Calu3 (cell line): ENCODE data around the gene MIER1. TPM values are rescaled to one million over a fixed set of nuclear protein-coding genes. Genes with fewer than 3 reads are reported as not detected.
A peak's percentile ranks its signal among the peaks of the same experiment; 100 is the strongest.

Experiments used
- BruUV-seq: library from RNA; stranded (reverse); fragments of 400-500 nt; replicated peaks from 2 replicates; lab custom pipeline; 2021; lab: Mats Ljungman, UMichigan
- CTCF ChIA-PET: fragments of 300-600 bp; sonication (Branson Sonifier 250); formaldehyde crosslinking; loops from one replicate; lab custom pipeline; 2022; ENCODE audit warnings: antibody characterized with exemption; lab: Charles Lee
- DNase-seq: peaks from one replicate; pipeline ENCODE4 v3.0.0; 2022
- H3K27ac Mint-ChIP-seq: one replicate; pipeline ENCODE4 v1.8.0; 2022; ENCODE audit warnings: mixed read lengths; ENCODE audit not compliant: unreplicated experiment
- H3K27me3 Mint-ChIP-seq: one replicate; pipeline ENCODE4 v1.8.0; 2022; ENCODE audit warnings: mixed read lengths; ENCODE audit not compliant: unreplicated experiment
- H3K36me3 Mint-ChIP-seq: one replicate; pipeline ENCODE4 v1.8.0; 2022; ENCODE audit warnings: mild to moderate bottlenecking, moderate library complexity, mixed read lengths; ENCODE audit not compliant: insufficient read depth, unreplicated experiment
- H3K4me1 Mint-ChIP-seq: one replicate; pipeline ENCODE4 v1.8.0; 2022; ENCODE audit warnings: mild to moderate bottlenecking, low read depth, mixed read lengths; ENCODE audit not compliant: unreplicated experiment
- H3K4me3 Mint-ChIP-seq: one replicate; pipeline ENCODE4 v1.8.0; 2022; ENCODE audit warnings: mild to moderate bottlenecking, low read depth, moderate library complexity, mixed read lengths; ENCODE audit not compliant: unreplicated experiment
- H3K9me3 Mint-ChIP-seq: one replicate; pipeline ENCODE4 v1.8.0; 2022; ENCODE audit warnings: low read depth, mixed read lengths; ENCODE audit not compliant: unreplicated experiment
- CTCF ChIP-seq: fragments of 200-600 bp; IDR thresholded peaks from one replicate; pipeline ENCODE4 v1.8.0; 2022; ENCODE audit warnings: antibody characterized with exemption; ENCODE audit not compliant: unreplicated experiment
- intact Hi-C: fragments of 100-400 bp; cut with micrococcal nuclease; formaldehyde crosslinking; loops from one replicate; pipeline ENCODE4 v1.10.0; 2022; ENCODE audit not compliant: unreplicated experiment
- total RNA-seq: library from RNA; stranded (reverse); gene quantifications from 2 replicates; pipeline ENCODE4 v1.2.3, GENCODE V29; 2022

MIER1 gene
- total RNA-seq, 1 experiment from 2014 or later, result 27.4 TPM

GRCh38 chr1:66927528-66927927, 2.7 kb downstream of the MIER1 start:
- H3K4me1 Mint-ChIP-seq, result peaks cover 10% of the 10 kb centered on the region
- no peak overlapping the region for H3K27ac Mint-ChIP-seq
- no TSS peak for BruUV-seq
- CTCF ChIA-PET, result interaction anchor here (1.1 kb wide), 1 partner anchor 10 kb away, joined by 3 read pairs; no protein-coding TSS in a partner anchor
- H3K9me3 Mint-ChIP-seq, result no peaks in the 10 kb centered on the region
- H3K27me3 Mint-ChIP-seq, result no peaks in the 10 kb centered on the region
- DNase-seq, result no peak
- no peak overlapping the region for H3K4me3 Mint-ChIP-seq
- no peak for TF ChIP-seq CTCF
- peaks cover 60% of the 10 kb centered on the region for H3K36me3 Mint-ChIP-seq
- intact Hi-C loops, result no loop called here

GRCh38 chr1:66929146-66929688, 4.4 kb downstream of the MIER1 start:
- TF ChIP-seq CTCF, result no peak
- DNase-seq, result no peak
- Mint-ChIP-seq H3K4me1 (no peaks in the 10 kb centered on the region), H3K27ac (no peak overlapping the region), H3K27me3 (no peaks in the 10 kb centered on the region), H3K4me3 (peak overlapping the region; percentile 77), H3K9me3 (no peaks in the 10 kb centered on the region), H3K36me3 (peaks cover 62% of the 10 kb centered on the region)
- intact Hi-C loops, result no loop called here
- no TSS peak for BruUV-seq
- CTCF ChIA-PET, result interaction anchor here (1.3 kb wide), 1 partner anchor 26 kb away, joined by 3 read pairs; no protein-coding TSS in a partner anchor

GRCh38 chr1:66929691-66929998, 4.9 kb downstream of the MIER1 start:
- H3K27ac Mint-ChIP-seq, result peak overlapping the region; percentile 85

GRCh38 chr1:66929999-66930822, 5.4 kb downstream of the MIER1 start:
- H3K27ac Mint-ChIP-seq, result peak overlapping the region; percentile 85
- H3K4me3 Mint-ChIP-seq, result peak overlapping the region; percentile 77
- intact Hi-C loops, result loop anchor here (1.0 to 10.0 kb wide), 3 partner anchors 163 to 505 kb away; partner anchors contain the start of gene SERBP1
- no peaks in the 10 kb centered on the region for H3K4me1 Mint-ChIP-seq
- CTCF ChIA-PET, result interaction anchor here (0.5 to 1.3 kb wide), 3 partner anchors 12 to 372 kb away, joined by 3 to 5 read pairs (median 3); no protein-coding TSS in a partner anchor
- peak; percentile 28 for TF ChIP-seq CTCF
- H3K9me3 Mint-ChIP-seq, result no peaks in the 10 kb centered on the region
- H3K27me3 Mint-ChIP-seq, result no peaks in the 10 kb centered on the region
- peak; percentile 98 for DNase-seq
- BruUV-seq, result no TSS peak
- H3K36me3 Mint-ChIP-seq, result peaks cover 52% of the 10 kb centered on the region

More at GRCh38 chr1:66929691-66929998, 4.9 kb downstream of the MIER1 start:
- no peaks in the 10 kb centered on the region for H3K9me3 Mint-ChIP-seq
- no peak for DNase-seq
- no TSS peak for BruUV-seq
- no peaks in the 10 kb centered on the region for H3K27me3 Mint-ChIP-seq
- TF ChIP-seq CTCF, result no peak
- intact Hi-C loops, result no loop called here
- H3K4me3 Mint-ChIP-seq, result peak overlapping the region; percentile 77
- peaks cover 58% of the 10 kb centered on the region for H3K36me3 Mint-ChIP-seq
- CTCF ChIA-PET, result interaction anchor here (1.3 kb wide), 1 partner anchor 26 kb away, joined by 3 read pairs; no protein-coding TSS in a partner anchor
- no peaks in the 10 kb centered on the region for H3K4me1 Mint-ChIP-seq
